Measurements from ENCODE around the gene NACC2.

DNA sequence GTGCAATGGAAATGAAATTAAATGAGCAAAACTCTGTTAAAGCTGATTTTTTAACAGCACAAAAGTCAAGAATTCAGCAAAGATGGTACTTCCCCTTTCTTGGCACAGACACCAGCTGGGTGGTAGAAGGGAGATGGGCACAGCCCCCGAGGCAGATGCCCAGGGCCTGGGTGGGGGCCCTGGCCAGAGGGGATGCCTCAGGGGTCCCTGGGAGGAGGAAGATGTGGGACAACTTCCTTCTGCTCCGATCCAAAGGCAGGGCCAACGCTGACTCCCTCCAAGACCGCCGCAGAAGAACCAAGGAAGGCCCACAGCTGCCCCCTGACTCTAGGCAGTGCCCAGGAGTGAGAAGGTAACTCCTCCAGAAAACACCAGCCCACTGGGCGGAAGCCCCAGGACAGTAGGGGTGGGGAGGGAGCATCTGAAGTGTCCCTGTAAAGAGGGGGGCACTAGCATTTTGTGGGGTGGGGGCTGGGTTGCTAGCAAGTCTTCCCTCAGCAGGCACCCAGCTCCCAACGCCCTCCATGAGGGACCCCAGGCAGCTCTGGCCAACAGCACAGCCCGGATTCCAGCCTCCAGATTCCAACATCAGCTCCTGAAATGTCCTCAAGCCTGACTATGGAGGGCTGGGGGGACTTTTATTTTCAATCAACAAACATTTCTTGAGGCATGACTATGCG is 4.9 kb downstream of the NACC2 start:
- TF ChIP-seq CTCF (IDR thresholded peaks at IDR 0.05; ENCODE audit: poor library complexity) (no peak), EZH2phosphoT487 (IDR thresholded peaks at IDR 0.05; ENCODE audit: low read depth, severe bottlenecking, unreplicated experiment) (no peak)

Data from hepatocyte (in vitro differentiated cells).